ENCODE measurements around the gene TPT1.

TPT1 gene

DNA sequence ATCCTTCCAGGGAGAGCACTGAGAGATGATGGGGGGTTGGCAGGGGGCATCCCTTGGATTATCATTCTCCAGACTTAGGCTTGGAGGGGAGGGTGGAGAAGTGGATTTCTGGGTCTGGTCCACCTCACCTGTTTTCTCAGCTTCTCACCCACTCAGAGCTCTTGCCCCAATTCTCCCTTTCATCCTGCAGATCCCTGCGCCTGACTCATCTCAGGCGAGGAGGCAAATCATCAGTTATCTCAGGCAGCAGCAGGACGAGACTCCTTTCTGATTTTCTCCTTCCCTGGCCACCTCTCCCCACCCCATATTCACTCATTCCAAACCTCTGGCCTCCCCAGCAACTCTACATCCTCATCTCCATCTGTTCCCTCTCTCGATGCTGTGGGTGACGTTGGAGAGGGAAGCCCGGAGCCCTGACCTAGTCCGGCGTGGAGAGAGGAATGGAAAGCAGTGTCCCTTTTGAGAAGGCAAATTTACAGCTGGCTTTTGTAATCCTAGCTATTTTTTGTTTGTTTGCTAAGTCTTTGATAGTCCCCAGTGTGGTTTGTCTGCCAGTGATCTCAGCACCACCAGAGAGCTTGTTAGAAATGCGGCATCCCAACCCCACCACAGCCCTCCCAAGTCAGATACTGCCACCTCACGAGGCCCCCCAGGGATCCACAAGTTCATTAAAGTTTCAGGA, 24.0 kb upstream of the TPT1 start:
- Histone ChIP-seq H3F3A (ENCODE audit: insufficient read depth) (no peaks in the 10 kb centered on the region), H3K79me2 (ENCODE audit: insufficient read depth, low read length) (no peaks in the 10 kb centered on the region), H3K9me2 (replicated peaks; ENCODE audit: insufficient read depth, low read length) (no peaks in the 10 kb centered on the region), H3K9me3 (ENCODE audit: insufficient read depth, low read length) (no peaks in the 10 kb centered on the region), H4K20me1 (ENCODE audit: low read depth, low read length) (no peaks in the 10 kb centered on the region), H3K9ac (ENCODE audit: low read length) (no peak overlapping the region), H2AFZ (ENCODE audit: low read depth, low read length, severe bottlenecking) (no peak overlapping the region), H3K36me3 (ENCODE audit: low read length) (no peaks in the 10 kb centered on the region; the same call in 1 of the 2 replicates), H3K4me2 (ENCODE audit: low read depth, low read length, poor library complexity, severe bottlenecking) (no peak overlapping the region), H3K4me3 (ENCODE audit: insufficient read depth, low read length, poor library complexity, severe bottlenecking) (no peak overlapping the region), H3K27me3 (ENCODE audit: low read length) (no peaks in the 10 kb centered on the region), H3K27ac (ENCODE audit: low read depth, low read length) (no peak overlapping the region)
- no peak for TF ChIP-seq EZH2phosphoT487 (conservative IDR thresholded peaks at IDR 0.05; ENCODE audit: low read length)
- TF ChIP-seq, protein P1, sequence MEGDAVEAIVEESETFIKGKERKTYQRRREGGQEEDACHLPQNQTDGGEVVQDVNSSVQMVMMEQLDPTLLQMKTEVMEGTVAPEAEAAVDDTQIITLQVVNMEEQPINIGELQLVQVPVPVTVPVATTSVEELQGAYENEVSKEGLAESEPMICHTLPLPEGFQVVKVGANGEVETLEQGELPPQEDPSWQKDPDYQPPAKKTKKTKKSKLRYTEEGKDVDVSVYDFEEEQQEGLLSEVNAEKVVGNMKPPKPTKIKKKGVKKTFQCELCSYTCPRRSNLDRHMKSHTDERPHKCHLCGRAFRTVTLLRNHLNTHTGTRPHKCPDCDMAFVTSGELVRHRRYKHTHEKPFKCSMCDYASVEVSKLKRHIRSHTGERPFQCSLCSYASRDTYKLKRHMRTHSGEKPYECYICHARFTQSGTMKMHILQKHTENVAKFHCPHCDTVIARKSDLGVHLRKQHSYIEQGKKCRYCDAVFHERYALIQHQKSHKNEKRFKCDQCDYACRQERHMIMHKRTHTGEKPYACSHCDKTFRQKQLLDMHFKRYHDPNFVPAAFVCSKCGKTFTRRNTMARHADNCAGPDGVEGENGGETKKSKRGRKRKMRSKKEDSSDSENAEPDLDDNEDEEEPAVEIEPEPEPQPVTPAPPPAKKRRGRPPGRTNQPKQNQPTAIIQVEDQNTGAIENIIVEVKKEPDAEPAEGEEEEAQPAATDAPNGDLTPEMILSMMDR (IDR thresholded peaks at IDR 0.05; ENCODE audit: insufficient read depth, low read length, poor library complexity, severe bottlenecking), result no peak

DNA sequence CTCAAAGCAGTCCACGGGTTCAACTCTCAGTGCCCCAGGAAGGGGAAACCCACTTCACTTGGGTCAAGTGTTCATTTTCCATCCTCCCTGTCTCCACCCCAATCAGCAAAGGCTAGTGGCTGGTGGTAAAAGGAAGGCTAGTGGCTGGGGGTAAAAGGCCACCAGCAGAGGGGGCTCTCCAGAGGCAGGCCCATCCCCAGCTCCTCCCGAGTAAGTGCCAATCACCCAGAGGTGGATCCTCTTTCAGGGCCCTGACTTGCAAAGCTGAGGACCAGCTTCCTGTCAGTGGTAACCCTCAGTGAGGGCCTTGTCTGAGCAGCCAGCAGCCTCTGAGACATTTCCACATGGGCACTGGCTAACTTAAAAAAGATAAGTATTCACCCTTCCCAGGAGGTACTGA, 22.0 kb upstream of the TPT1 start:
- no peak overlapping the region for H3K4me3 ChIP-seq (ENCODE audit: insufficient read depth, low read length, poor library complexity, severe bottlenecking)
- H3K9me2 ChIP-seq (replicated peaks; ENCODE audit: insufficient read depth, low read length), result no peaks in the 10 kb centered on the region
- H3K27me3 ChIP-seq (ENCODE audit: low read length), result no peaks in the 10 kb centered on the region
- no peak overlapping the region for H3K4me2 ChIP-seq (ENCODE audit: low read depth, low read length, poor library complexity, severe bottlenecking)
- H3K9ac ChIP-seq (ENCODE audit: low read length), result no peak overlapping the region
- no peaks in the 10 kb centered on the region for H3F3A ChIP-seq (ENCODE audit: insufficient read depth)
- H2AFZ ChIP-seq (ENCODE audit: low read depth, low read length, severe bottlenecking), result no peak overlapping the region
- no peaks in the 10 kb centered on the region for H3K9me3 ChIP-seq (ENCODE audit: insufficient read depth, low read length)
- H3K36me3 ChIP-seq (ENCODE audit: low read length), result no peaks in the 10 kb centered on the region; the same call in 1 of the 2 replicates
- TF ChIP-seq, protein P1 (IDR thresholded peaks at IDR 0.05; ENCODE audit: insufficient read depth, low read length, poor library complexity, severe bottlenecking), result no peak
- no peak for TF ChIP-seq EZH2phosphoT487 (conservative IDR thresholded peaks at IDR 0.05; ENCODE audit: low read length)
- H3K79me2 ChIP-seq (ENCODE audit: insufficient read depth, low read length), result no peaks in the 10 kb centered on the region
- no peak overlapping the region for H3K27ac ChIP-seq (ENCODE audit: low read depth, low read length)
- no peaks in the 10 kb centered on the region for H4K20me1 ChIP-seq (ENCODE audit: low read depth, low read length)

GRCh38 chr13:45361596-45362206, 20.7 kb upstream of the TPT1 start:
- no peaks in the 10 kb centered on the region for H3F3A ChIP-seq (ENCODE audit: insufficient read depth)
- H3K9me2 ChIP-seq (replicated peaks; ENCODE audit: insufficient read depth, low read length), result no peaks in the 10 kb centered on the region
- no peaks in the 10 kb centered on the region for H3K79me2 ChIP-seq (ENCODE audit: insufficient read depth, low read length)
- H3K9me3 ChIP-seq (ENCODE audit: insufficient read depth, low read length), result no peaks in the 10 kb centered on the region
- H3K4me2 ChIP-seq (ENCODE audit: low read depth, low read length, poor library complexity, severe bottlenecking), result no peak overlapping the region
- H3K27ac ChIP-seq (ENCODE audit: low read depth, low read length), result no peak overlapping the region
- TF ChIP-seq EZH2phosphoT487 (conservative IDR thresholded peaks at IDR 0.05; ENCODE audit: low read length), result no peak
- TF ChIP-seq, protein P1 (IDR thresholded peaks at IDR 0.05; ENCODE audit: insufficient read depth, low read length, poor library complexity, severe bottlenecking), result no peak
- no peaks in the 10 kb centered on the region for H4K20me1 ChIP-seq (ENCODE audit: low read depth, low read length)
- H2AFZ ChIP-seq (ENCODE audit: low read depth, low read length, severe bottlenecking), result no peak overlapping the region
- H3K9ac ChIP-seq (ENCODE audit: low read length), result no peak overlapping the region
- H3K27me3 ChIP-seq (ENCODE audit: low read length), result no peaks in the 10 kb centered on the region
- no peaks in the 10 kb centered on the region; the same call in 1 of the 2 replicates for H3K36me3 ChIP-seq (ENCODE audit: low read length)
- H3K4me3 ChIP-seq (ENCODE audit: insufficient read depth, low read length, poor library complexity, severe bottlenecking), result no peak overlapping the region
